ENCODE data around the gene INPP5F. TPM values are rescaled to one million over a fixed set of nuclear protein-coding genes. Genes with fewer than 3 reads are reported as not detected.
A peak's percentile ranks its signal among the peaks of the same experiment; 100 is the strongest.

INPP5F gene
- total and polyA plus RNA-seq, 10 of the 15 experiments (the other 5 are each of a cell fraction or from before 2014, with no cell fraction given): 6.0 to 49.3 (median 34.3) TPM

- TF ChIP-seq PKNOX1 (IDR thresholded peaks at IDR 0.05): no peak; the same call in 1 of the 2 replicates
- 0 out of 2 replicates have a peak, but pooled peaks have one; percentile 27 for TF ChIP-seq IKZF1 (conservative IDR thresholded peaks at IDR 0.05)
- TF ChIP-seq GATAD2B (conservative IDR thresholded peaks at IDR 0.05; ENCODE audit: low read depth): no peak
- TF ChIP-seq NFYB (IDR thresholded peaks at IDR 0.05; ENCODE audit: insufficient read depth, low read depth, low read length): no peak
- no peak for TF ChIP-seq CREM (IDR thresholded peaks at IDR 0.05; ENCODE audit: low read depth)
- no peak; the same call in 1 of the 2 replicates for TF ChIP-seq ZNF217 (IDR thresholded peaks at IDR 0.05)
- TF ChIP-seq ATF3 (IDR thresholded peaks at IDR 0.05; ENCODE audit: borderline replicate concordance, extremely low read depth, low read depth, low read length): no peak
- no peak for TF ChIP-seq E4F1 (IDR thresholded peaks at IDR 0.05; ENCODE audit: borderline replicate concordance, partially characterized antibody)
- TF ChIP-seq CTCF (IDR thresholded peaks at IDR 0.05 in 2 of 3, conservative IDR thresholded peaks at IDR 0.05 in 1 of 3; ENCODE audit: control insufficient read depth in 2 of 3, extremely low read depth in 1 of 3, insufficient read depth in 1 of 3, low read depth in 3 of 3, low read length in 3 of 3): no peak
- TF ChIP-seq ZNF384 (IDR thresholded peaks at IDR 0.05; ENCODE audit: borderline replicate concordance, low read depth, low read length): peak; percentile 71; the same call in 1 of the 2 replicates
- no peak for TF ChIP-seq NRF1 (conservative IDR thresholded peaks at IDR 0.05; ENCODE audit: low read depth, low read length)
- TF ChIP-seq RUNX3 (IDR thresholded peaks at IDR 0.05; ENCODE audit: low read length): no peak
- TF ChIP-seq SMAD1 (IDR thresholded peaks at IDR 0.05; ENCODE audit: low read depth, partially characterized antibody): peak; percentile 36
- TF ChIP-seq ETV6 (conservative IDR thresholded peaks at IDR 0.05 in 1 of 2, IDR thresholded peaks at IDR 0.05 in 1 of 2; ENCODE audit: borderline replicate concordance in 1 of 2, low read depth in 1 of 2): 0 out of 4 replicates have a peak, but pooled peaks of 1 of the 2 experiments have one; percentile 3
- TF ChIP-seq ZBTB40 (IDR thresholded peaks at IDR 0.05; ENCODE audit: borderline replicate concordance): peak; percentile 46; the same call in 1 of the 2 replicates
- TF ChIP-seq EGR1 (IDR thresholded peaks at IDR 0.05; ENCODE audit: borderline replicate concordance in 1 of 2, low read depth in 2 of 2, low read length in 2 of 2): no peak
These were observed 995 bp upstream of the INPP5F start (continued) for GRCh38 chr10:119724593-119725516.
